ENCODE measurements around the gene EEIG1.

EEIG1 gene

GRCh38 chr9:127974001-127974768 is 6.6 kb downstream of the EEIG1 start:
- POLR2A ChIA-PET: no interaction called here
- no peak for DNase-seq (ENCODE audit: extremely low spot score)
- CTCF ChIA-PET: interaction anchor here (0.8 to 3.7 kb wide), 6 partner anchors 14 to 144 kb away, joined by 3 to 24 read pairs (median 7); no protein-coding TSS in a partner anchor
- TF ChIP-seq, protein P1, sequence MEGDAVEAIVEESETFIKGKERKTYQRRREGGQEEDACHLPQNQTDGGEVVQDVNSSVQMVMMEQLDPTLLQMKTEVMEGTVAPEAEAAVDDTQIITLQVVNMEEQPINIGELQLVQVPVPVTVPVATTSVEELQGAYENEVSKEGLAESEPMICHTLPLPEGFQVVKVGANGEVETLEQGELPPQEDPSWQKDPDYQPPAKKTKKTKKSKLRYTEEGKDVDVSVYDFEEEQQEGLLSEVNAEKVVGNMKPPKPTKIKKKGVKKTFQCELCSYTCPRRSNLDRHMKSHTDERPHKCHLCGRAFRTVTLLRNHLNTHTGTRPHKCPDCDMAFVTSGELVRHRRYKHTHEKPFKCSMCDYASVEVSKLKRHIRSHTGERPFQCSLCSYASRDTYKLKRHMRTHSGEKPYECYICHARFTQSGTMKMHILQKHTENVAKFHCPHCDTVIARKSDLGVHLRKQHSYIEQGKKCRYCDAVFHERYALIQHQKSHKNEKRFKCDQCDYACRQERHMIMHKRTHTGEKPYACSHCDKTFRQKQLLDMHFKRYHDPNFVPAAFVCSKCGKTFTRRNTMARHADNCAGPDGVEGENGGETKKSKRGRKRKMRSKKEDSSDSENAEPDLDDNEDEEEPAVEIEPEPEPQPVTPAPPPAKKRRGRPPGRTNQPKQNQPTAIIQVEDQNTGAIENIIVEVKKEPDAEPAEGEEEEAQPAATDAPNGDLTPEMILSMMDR (IDR thresholded peaks at IDR 0.05; ENCODE audit: control extremely low read depth, extremely low read depth, low read depth, missing control alignments): no peak

DNA sequence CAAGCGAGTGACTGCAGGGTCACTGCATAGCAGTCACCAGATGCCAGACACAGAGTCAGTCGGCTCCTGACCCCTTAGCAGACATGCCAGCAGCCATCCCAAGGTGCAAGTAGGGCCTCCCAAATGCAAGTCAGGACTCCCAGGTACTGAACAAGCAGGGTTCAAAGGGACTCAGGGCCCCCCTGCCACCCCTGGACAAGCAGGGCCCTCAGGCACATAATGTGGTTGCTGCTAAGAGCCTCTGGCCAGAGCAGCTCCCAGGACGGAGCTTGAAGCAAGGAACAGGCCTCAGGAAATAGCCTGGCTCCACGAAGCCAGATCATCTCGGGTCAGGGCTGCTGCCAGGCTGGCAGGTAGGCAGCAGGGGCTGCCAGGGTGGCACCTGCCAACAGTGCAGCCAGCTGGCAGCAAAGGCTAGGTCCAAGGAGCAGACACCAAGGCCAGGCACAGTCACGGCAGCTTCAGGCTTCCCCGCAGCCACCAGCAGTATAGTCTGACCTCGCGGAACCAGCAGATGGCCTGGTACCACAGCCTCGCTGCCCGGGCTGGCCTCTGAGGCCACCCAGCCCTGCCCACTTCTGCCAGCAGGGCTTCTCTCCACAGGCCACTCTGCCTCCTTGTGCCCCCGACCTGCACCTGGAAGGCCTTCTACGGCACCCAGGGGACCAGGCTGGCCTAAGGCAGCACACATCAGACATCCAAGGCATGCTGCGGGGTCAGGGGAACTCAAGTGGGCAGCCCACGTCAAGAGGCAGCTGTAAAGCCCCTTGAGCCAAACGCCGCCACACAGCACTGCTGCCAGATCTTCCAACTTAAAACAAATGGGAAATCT is 7.4 kb downstream of the EEIG1 start:
- TF ChIP-seq, protein P1 (IDR thresholded peaks at IDR 0.05; ENCODE audit: control extremely low read depth, extremely low read depth, low read depth, missing control alignments): no peak
- CTCF ChIA-PET: interaction anchor here (0.9 to 23.2 kb wide), 4 partner anchors 14 to 61 kb away, joined by 3 to 263 read pairs (median 16); no protein-coding TSS in a partner anchor
- POLR2A ChIA-PET: interaction anchor here (0.7 to 1.4 kb wide), 2 partner anchors 8 to 121 kb away, joined by 3 to 6 read pairs; partner anchors contain the start of gene EEIG1
- DNase-seq (ENCODE audit: extremely low spot score): no peak

DNA sequence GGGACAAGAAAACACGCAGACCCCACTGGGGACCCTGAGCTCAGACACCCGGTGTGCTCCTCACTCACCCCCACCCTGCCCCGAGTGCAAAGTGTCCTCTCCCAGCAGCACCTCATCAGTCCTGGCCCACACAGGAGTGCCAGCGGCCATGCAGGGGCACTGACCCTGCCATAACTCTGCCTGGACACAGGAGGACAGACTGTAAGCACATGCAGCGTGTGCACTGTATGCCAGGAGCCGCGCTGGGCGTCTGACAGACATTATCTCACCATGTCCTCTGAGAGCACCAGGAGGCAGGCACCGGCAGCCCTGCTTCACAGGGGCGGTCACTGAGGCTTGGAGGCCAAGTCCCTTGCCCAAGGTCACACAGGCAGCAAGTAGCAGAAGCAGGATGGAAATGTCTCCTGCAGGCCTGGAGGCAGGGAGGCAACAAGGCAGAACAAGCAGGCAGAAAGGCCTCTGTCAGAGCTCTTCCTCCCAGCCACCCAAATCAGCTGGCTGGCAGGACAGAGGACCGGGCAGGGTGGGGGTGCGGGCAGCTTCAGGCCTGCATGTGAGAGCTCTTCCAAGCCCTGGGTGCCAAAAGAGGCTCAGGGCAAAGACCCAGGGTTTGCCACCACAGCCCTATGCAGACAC is 8.4 kb downstream of the EEIG1 start:
- TF ChIP-seq, protein P1 (IDR thresholded peaks at IDR 0.05; ENCODE audit: control extremely low read depth, extremely low read depth, low read depth, missing control alignments): no peak
- no peak for DNase-seq (ENCODE audit: extremely low spot score)
- ChIA-PET POLR2A (interaction anchor here (1.4 kb wide), 1 partner anchor 9 kb away, joined by 6 read pairs; the partner anchor contains the start of gene EEIG1), CTCF (interaction anchor here (1.8 to 23.2 kb wide), 4 partner anchors 18 to 62 kb away, joined by 5 to 263 read pairs (median 15); no protein-coding TSS in a partner anchor)

- TF ChIP-seq, protein P1 (IDR thresholded peaks at IDR 0.05; ENCODE audit: control extremely low read depth, extremely low read depth, low read depth, missing control alignments): no peak
- POLR2A ChIA-PET: interaction anchor here (0.6 to 2.3 kb wide), 3 partner anchors 9 kb away, joined by 3 to 14 read pairs (median 6); partner anchors contain the start of gene EEIG1
- CTCF ChIA-PET: interaction anchor here (1.8 to 23.2 kb wide), 4 partner anchors 17 to 63 kb away, joined by 5 to 263 read pairs (median 15); no protein-coding TSS in a partner anchor
- no peak for DNase-seq (ENCODE audit: extremely low spot score)
Observed at GRCh38 chr9:127971357-127972235, 9.2 kb downstream of the EEIG1 start.

DNA sequence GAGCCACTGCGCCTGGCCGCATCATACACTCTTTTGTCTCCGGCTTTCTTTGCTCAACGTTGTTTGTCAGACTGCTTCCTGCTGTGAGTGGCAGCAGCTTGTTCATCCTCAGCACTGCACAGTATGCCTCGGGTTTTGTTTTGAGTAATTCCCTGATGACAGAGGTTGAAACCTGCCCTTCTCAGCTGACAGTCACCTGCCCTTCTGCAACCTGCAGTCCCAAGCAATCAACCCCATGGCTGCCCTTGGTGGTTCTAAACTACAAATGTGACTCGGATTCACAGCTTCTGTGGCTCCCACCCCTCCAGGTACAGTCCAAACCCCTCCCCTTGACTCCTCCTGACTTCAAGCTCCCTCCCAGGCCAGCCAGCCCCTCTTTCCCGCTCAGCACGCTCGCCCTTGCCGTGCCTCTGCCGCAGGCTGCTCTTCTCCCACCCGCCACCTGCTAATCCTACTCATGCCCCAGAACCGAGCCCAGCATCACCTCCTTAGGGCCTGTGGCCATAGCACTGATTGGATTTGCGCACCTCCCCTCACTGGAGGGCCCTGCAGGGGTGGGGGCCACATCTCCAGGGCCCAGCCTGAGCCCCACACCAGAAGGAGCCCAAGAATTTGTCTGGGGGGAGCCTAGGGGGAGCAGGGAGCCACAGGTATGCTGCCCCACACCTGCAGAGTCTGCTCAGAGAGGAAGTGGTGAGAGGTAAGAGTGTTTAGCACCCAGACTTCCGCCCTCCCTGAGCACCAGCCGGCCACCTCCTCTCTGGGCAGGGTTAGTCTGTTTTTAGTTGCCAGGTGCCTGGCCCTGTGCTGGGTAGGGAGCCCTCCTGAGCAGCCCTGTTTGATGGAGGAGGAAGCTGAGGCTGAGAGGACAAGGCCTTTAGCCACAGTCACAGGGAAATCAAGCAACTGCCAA is 10.1 kb downstream of the EEIG1 start:
- DNase-seq (ENCODE audit: extremely low spot score): peak; percentile 94
- ChIA-PET CTCF (interaction anchor here (0.7 to 23.2 kb wide), 8 partner anchors 9 to 154 kb away, joined by 3 to 263 read pairs (median 4); no protein-coding TSS in a partner anchor), POLR2A (interaction anchor here (0.9 to 2.3 kb wide), 2 partner anchors 10 to 102 kb away, joined by 3 to 14 read pairs; partner anchors contain the start of gene EEIG1)
- TF ChIP-seq, protein P1 (IDR thresholded peaks at IDR 0.05; ENCODE audit: control extremely low read depth, extremely low read depth, low read depth, missing control alignments): no peak

Data from GM10248 (cell line).